ENCODE results near the gene TBC1D16.

The TBC1D16 gene

GRCh38 chr17:79942011-79942405 is 93.7 kb downstream of the TBC1D16 start:
- no peak for DNase-seq (ENCODE audit: extremely low read depth, insufficient read length)
- TF ChIP-seq, protein P1, sequence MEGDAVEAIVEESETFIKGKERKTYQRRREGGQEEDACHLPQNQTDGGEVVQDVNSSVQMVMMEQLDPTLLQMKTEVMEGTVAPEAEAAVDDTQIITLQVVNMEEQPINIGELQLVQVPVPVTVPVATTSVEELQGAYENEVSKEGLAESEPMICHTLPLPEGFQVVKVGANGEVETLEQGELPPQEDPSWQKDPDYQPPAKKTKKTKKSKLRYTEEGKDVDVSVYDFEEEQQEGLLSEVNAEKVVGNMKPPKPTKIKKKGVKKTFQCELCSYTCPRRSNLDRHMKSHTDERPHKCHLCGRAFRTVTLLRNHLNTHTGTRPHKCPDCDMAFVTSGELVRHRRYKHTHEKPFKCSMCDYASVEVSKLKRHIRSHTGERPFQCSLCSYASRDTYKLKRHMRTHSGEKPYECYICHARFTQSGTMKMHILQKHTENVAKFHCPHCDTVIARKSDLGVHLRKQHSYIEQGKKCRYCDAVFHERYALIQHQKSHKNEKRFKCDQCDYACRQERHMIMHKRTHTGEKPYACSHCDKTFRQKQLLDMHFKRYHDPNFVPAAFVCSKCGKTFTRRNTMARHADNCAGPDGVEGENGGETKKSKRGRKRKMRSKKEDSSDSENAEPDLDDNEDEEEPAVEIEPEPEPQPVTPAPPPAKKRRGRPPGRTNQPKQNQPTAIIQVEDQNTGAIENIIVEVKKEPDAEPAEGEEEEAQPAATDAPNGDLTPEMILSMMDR (IDR thresholded peaks at IDR 0.05; ENCODE audit: insufficient read depth, low read length, poor library complexity, severe bottlenecking), result no peak
- Histone ChIP-seq H3K4me3 (replicated peaks; ENCODE audit: low read depth, low read length) (no peak overlapping the region), H3K27me3 (replicated peaks; ENCODE audit: control insufficient read depth, insufficient read depth, low read length) (no peaks in the 10 kb centered on the region; the same call in 1 of the 2 replicates), H3K36me3 (ENCODE audit: control insufficient read depth, insufficient read depth, low read length) (no peaks in the 10 kb centered on the region)

- H3K36me3 ChIP-seq (ENCODE audit: control insufficient read depth, insufficient read depth, low read length), result no peaks in the 10 kb centered on the region
- TF ChIP-seq, protein P1 (IDR thresholded peaks at IDR 0.05; ENCODE audit: insufficient read depth, low read length, poor library complexity, severe bottlenecking), result no peak
- no peak overlapping the region for H3K4me3 ChIP-seq (replicated peaks; ENCODE audit: low read depth, low read length)
- no peak for DNase-seq (ENCODE audit: extremely low read depth, insufficient read length)
- H3K27me3 ChIP-seq (replicated peaks; ENCODE audit: control insufficient read depth, insufficient read depth, low read length), result no peaks in the 10 kb centered on the region; the same call in 1 of the 2 replicates
Observed at GRCh38 chr17:79941088-79942010, 94.3 kb downstream of the TBC1D16 start.

GRCh38 chr17:79940459-79941087 is 95.1 kb downstream of the TBC1D16 start:
- no peak for DNase-seq (ENCODE audit: extremely low read depth, insufficient read length)
- Histone ChIP-seq H3K27me3 (replicated peaks; ENCODE audit: control insufficient read depth, insufficient read depth, low read length) (no peaks in the 10 kb centered on the region; the same call in 1 of the 2 replicates), H3K36me3 (ENCODE audit: control insufficient read depth, insufficient read depth, low read length) (no peaks in the 10 kb centered on the region), H3K4me3 (replicated peaks; ENCODE audit: low read depth, low read length) (no peak overlapping the region)
- TF ChIP-seq, protein P1 (IDR thresholded peaks at IDR 0.05; ENCODE audit: insufficient read depth, low read length, poor library complexity, severe bottlenecking), result no peak

- no peak overlapping the region for H3K4me3 ChIP-seq (replicated peaks; ENCODE audit: low read depth, low read length)
- DNase-seq (ENCODE audit: extremely low read depth, insufficient read length), result no peak
- no peaks in the 10 kb centered on the region for H3K36me3 ChIP-seq (ENCODE audit: control insufficient read depth, insufficient read depth, low read length)
- TF ChIP-seq, protein P1 (IDR thresholded peaks at IDR 0.05; ENCODE audit: insufficient read depth, low read length, poor library complexity, severe bottlenecking), result no peak
- no peaks in the 10 kb centered on the region; the same call in 1 of the 2 replicates for H3K27me3 ChIP-seq (replicated peaks; ENCODE audit: control insufficient read depth, insufficient read depth, low read length)
Observed at GRCh38 chr17:79939755-79940458, 95.8 kb downstream of the TBC1D16 start.

GRCh38 chr17:79939094-79939435 is 96.6 kb downstream of the TBC1D16 start:
- Histone ChIP-seq H3K27me3 (replicated peaks; ENCODE audit: control insufficient read depth, insufficient read depth, low read length) (no peaks in the 10 kb centered on the region; the same call in 1 of the 2 replicates), H3K36me3 (ENCODE audit: control insufficient read depth, insufficient read depth, low read length) (no peaks in the 10 kb centered on the region), H3K4me3 (replicated peaks; ENCODE audit: low read depth, low read length) (no peak overlapping the region)
- no peak for DNase-seq (ENCODE audit: extremely low read depth, insufficient read length)
- TF ChIP-seq, protein P1 (IDR thresholded peaks at IDR 0.05; ENCODE audit: insufficient read depth, low read length, poor library complexity, severe bottlenecking), result no peak
